Smooth muscle cell (in vitro differentiated cells): ENCODE results near the gene IRF6. TPM values are rescaled to one million over a fixed set of nuclear protein-coding genes. Genes with fewer than 3 reads are reported as not detected.
A peak's percentile ranks its signal among the peaks of the same experiment; 100 is the strongest.

Source experiments
- DNase-seq: peaks from one replicate; lab custom pipeline; 2025; ENCODE audit not compliant: unreplicated experiment; lab: John Stamatoyannopoulos, UW
- H2AFZ ChIP-seq: fragments of 200-600 bp; sonication (generic); 2 replicates; pipeline ENCODE4 v1.6.0; 2016; ENCODE audit warnings: antibody characterized with exemption, low read depth, mild to moderate bottlenecking
- H3F3A ChIP-seq: fragments of 200-600 bp; sonication (generic); 2 replicates; pipeline ENCODE4 v1.6.0; 2017; ENCODE audit warnings: antibody characterized with exemption, low read depth
- H3K27ac ChIP-seq: fragments of 200-600 bp; sonication (generic); 2 replicates; pipeline ENCODE4 v1.5.1; 2016; ENCODE audit warnings: low read depth, mild to moderate bottlenecking
- H3K27me3 ChIP-seq: fragments of 200-600 bp; sonication (generic); 2 replicates; pipeline ENCODE4 v1.6.1; 2016; ENCODE audit warnings: low read depth, mild to moderate bottlenecking
- H3K36me3 ChIP-seq: fragments of 200-600 bp; sonication (generic); 2 replicates; pipeline ENCODE4 v1.5.1; 2016; ENCODE audit warnings: low read depth
- H3K4me1 ChIP-seq: fragments of 200-600 bp; sonication (generic); 2 replicates; pipeline ENCODE4 v1.5.1; 2016; ENCODE audit warnings: low read depth
- H3K4me2 ChIP-seq: fragments of 200-600 bp; sonication (generic); 2 replicates; pipeline ENCODE4 v1.6.0; 2016; ENCODE audit warnings: mild to moderate bottlenecking
- H3K4me3 ChIP-seq: fragments of 200-600 bp; sonication (generic); 2 replicates; pipeline ENCODE4 v1.5.1; 2016; ENCODE audit warnings: mild to moderate bottlenecking
- H3K79me2 ChIP-seq: fragments of 200-600 bp; sonication (generic); 2 replicates; pipeline ENCODE4 v1.6.0; 2016; ENCODE audit warnings: low read depth, mild to moderate bottlenecking
- H3K9ac ChIP-seq: fragments of 200-600 bp; sonication (generic); 2 replicates; pipeline ENCODE4 v1.6.0; 2016; ENCODE audit warnings: low read depth
- H3K9me3 ChIP-seq: fragments of 200-600 bp; sonication (generic); replicated peaks from 2 replicates; pipeline ENCODE4 v1.5.1; 2016; ENCODE audit warnings: low read depth
- H4K20me1 ChIP-seq: fragments of 200-600 bp; sonication (generic); 2 replicates; pipeline ENCODE4 v1.6.0; 2016; ENCODE audit warnings: low read depth
- CTCF ChIP-seq: fragments of 200-600 bp; sonication (generic); IDR thresholded peaks from 2 replicates; pipeline ENCODE4 v1.5.1; 2017; ENCODE audit warnings: borderline replicate concordance, mild to moderate bottlenecking, antibody characterized with exemption; ENCODE audit not compliant: insufficient read depth, poor library complexity, severe bottlenecking
- WGBS: methylation state at CpG from one replicate; pipeline ENCODE4 v1.1.7; 2016; ENCODE audit warnings: low lambda C conversion rate; 5-methylcytosine and 5-hydroxymethylcytosine counted together
- polyA plus RNA-seq: library from polyadenylated mRNA; unstranded; fragments of >200 nt; fragmentation: Nextera tagmentation; extraction: Ambion mirVana; gene quantifications from 2 replicates; pipeline ENCODE4 v1.2.1, GENCODE V29; 2016
- total RNA-seq: library from RNA; depleted of rRNA; stranded (reverse); fragments of >200 nt; gene quantifications from 2 replicates; pipeline ENCODE4 v1.2.3, GENCODE V29; 2014

The IRF6 gene
- total and polyA plus RNA-seq, 2 experiments from 2014 or later = 18.1 to 59.6 TPM

DNA sequence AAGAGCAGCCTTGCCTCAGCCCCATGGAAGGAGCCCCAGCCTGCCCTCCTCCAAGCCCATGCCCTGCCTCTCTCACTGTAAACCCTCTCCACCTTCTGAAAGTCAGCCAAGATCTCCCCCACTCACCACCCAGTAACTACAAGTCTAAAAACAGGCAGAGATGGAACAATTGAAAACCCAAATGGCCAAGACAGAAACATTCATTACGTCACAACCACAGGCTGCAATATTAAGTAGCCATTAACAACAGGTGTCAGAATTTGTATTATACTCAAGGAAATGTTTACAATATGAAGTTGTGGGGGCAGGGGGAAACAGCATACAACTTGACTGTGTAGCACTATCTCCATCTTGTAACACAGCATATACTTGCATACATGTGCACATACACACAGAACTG, 2.4 kb downstream of the IRF6 start:
- H2AFZ ChIP-seq = no peak overlapping the region
- H3K4me2 ChIP-seq = peak overlapping the region; percentile 93
- H3K4me1 ChIP-seq = peaks cover 4% of the 10 kb centered on the region
- H3K9me3 ChIP-seq = no peaks in the 10 kb centered on the region
- TF ChIP-seq CTCF = no peak
- DNase-seq = no peak
- H3K27me3 ChIP-seq = no peaks in the 10 kb centered on the region
- H3K36me3 ChIP-seq = no peaks in the 10 kb centered on the region
- H3K79me2 ChIP-seq = peaks cover 32% of the 10 kb centered on the region
- H3K4me3 ChIP-seq = peak overlapping the region; percentile 56
- no peak overlapping the region for H3K9ac ChIP-seq
- no peaks in the 10 kb centered on the region for H3F3A ChIP-seq
- H4K20me1 ChIP-seq = peaks cover 57% of the 10 kb centered on the region
- 83% methylated on average over 1 of the region's 1 CpG for WGBS
- H3K27ac ChIP-seq = no peak overlapping the region

GRCh38 chr1:209802780-209803152, 3.2 kb downstream of the IRF6 start:
- Histone ChIP-seq H3F3A (no peaks in the 10 kb centered on the region), H3K27me3 (no peaks in the 10 kb centered on the region), H3K27ac (no peak overlapping the region), H3K9me3 (no peaks in the 10 kb centered on the region), H3K79me2 (peaks cover 32% of the 10 kb centered on the region), H3K4me2 (peak overlapping the region; percentile 93), H3K4me3 (peak overlapping the region; percentile 5), H3K36me3 (no peaks in the 10 kb centered on the region), H2AFZ (no peak overlapping the region), H4K20me1 (peaks cover 64% of the 10 kb centered on the region), H3K4me1 (peaks cover 4% of the 10 kb centered on the region), H3K9ac (no peak overlapping the region)
- WGBS = 90% methylated on average over 4 of the region's 4 CpGs
- TF ChIP-seq CTCF = no peak
- DNase-seq = no peak

DNA sequence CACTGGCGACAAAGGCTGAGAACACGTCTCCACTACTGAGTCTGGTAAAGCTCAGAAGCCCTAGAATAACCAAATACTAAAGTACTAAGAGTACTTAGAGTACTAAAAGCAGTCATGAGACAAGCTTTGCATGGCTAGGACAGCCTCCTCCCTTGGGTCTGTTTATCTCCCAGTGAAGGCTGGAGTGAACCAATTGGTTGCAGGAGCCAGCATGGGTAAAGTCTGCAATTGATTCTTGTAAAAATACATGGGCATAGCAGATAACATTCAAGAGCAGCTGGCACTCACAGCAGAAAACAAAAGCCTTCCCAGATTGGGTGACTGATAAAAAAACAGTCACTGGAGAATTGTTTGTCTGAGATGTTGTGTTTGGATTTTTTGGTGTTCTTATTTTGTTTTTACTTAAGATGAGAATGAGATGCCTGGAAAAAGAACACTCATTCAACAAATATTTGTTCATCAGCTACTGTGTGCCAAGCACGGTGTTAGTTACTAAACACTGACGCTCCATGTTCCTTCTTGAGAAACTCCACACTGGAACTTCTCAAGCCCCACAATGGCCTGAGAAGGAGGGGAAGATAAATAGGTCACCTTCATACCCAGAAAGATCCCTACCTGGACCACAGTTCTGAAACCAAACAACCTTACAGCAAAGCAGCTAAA, 3.7 kb downstream of the IRF6 start:
- 90% methylated on average over 4 of the region's 4 CpGs for WGBS
- no peaks in the 10 kb centered on the region for H3K36me3 ChIP-seq

More for the DNA sequence above, 3.7 kb downstream of the IRF6 start:
- H3K9ac ChIP-seq = no peak overlapping the region
- H3K27ac ChIP-seq = no peak overlapping the region
- H3K4me2 ChIP-seq = peak overlapping the region; percentile 93
- no peaks in the 10 kb centered on the region for H3K9me3 ChIP-seq
- no peak for TF ChIP-seq CTCF
- no peak for DNase-seq
- no peak overlapping the region for H2AFZ ChIP-seq
- peak overlapping the region; percentile 5 for H3K4me3 ChIP-seq
- peaks cover 4% of the 10 kb centered on the region for H3K4me1 ChIP-seq
- peaks cover 68% of the 10 kb centered on the region for H4K20me1 ChIP-seq
- H3F3A ChIP-seq = no peaks in the 10 kb centered on the region
- no peaks in the 10 kb centered on the region for H3K27me3 ChIP-seq
- H3K79me2 ChIP-seq = peaks cover 32% of the 10 kb centered on the region
